ENCODE results near the gene OVCH1.

Gene OVCH1, protein sequence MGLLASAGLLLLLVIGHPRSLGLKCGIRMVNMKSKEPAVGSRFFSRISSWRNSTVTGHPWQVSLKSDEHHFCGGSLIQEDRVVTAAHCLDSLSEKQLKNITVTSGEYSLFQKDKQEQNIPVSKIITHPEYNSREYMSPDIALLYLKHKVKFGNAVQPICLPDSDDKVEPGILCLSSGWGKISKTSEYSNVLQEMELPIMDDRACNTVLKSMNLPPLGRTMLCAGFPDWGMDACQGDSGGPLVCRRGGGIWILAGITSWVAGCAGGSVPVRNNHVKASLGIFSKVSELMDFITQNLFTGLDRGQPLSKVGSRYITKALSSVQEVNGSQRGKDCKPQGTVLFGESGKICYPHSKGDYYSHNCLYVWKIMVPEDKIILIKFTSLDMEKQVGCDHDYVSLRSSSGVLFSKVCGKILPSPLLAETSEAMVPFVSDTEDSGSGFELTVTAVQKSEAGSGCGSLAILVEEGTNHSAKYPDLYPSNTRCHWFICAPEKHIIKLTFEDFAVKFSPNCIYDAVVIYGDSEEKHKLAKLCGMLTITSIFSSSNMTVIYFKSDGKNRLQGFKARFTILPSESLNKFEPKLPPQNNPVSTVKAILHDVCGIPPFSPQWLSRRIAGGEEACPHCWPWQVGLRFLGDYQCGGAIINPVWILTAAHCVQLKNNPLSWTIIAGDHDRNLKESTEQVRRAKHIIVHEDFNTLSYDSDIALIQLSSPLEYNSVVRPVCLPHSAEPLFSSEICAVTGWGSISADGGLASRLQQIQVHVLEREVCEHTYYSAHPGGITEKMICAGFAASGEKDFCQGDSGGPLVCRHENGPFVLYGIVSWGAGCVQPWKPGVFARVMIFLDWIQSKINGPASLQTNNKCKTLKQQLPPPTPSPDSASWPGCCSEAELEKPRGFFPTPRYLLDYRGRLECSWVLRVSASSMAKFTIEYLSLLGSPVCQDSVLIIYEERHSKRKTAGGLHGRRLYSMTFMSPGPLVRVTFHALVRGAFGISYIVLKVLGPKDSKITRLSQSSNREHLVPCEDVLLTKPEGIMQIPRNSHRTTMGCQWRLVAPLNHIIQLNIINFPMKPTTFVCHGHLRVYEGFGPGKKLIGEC

DNA sequence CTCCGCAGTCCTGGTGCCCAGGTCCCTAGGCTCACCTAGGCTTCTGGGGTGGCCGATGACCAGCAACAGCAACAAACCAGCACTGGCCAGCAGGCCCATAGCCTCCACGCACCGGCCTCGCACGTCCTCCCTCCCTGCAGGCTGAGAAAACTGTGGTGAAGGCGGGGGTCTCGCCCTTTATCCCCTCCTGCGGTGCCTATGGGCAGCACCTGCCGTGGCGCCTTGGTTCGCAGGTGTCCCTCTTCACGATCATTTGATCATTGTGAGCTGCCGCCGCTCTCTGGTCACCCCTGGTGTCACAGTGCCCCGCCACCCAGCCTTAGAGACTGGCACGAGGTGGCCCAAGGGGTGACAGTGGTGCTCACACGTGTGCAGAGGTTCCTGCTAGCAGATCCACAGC is at the start of gene OVCH1:
OVCH1 (minus strand) TSS at position 99 of the 400 bp plus-strand sequence; CDS start at position 99, 0 bp downstream.
- DNase-seq (ENCODE audit: low read depth) = no peak

DNA sequence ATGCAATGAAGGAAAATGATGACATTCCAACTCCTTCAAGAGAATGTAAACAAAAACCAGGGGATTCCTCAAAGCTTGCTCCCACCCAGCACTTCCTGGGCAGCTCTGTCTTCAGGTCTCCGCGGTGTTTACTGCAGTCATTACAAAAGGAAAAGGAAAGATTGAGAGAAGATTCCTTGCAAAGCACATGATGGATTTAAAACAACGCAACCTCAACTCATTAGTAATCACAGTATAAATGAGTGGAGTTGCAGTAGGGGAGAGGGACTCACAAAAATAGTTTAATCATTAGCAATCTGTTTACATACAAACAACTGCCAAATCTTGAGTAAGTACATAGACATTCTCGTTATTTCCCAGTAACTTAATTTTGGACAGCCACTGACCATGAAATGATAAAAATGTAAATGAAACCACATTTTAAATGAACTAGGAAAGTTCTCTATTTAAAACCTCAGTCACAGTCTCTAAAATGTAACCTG is 49.7 kb upstream of the OVCH1 start:
- DNase-seq (ENCODE audit: low read depth) = peak; percentile 94

DNA sequence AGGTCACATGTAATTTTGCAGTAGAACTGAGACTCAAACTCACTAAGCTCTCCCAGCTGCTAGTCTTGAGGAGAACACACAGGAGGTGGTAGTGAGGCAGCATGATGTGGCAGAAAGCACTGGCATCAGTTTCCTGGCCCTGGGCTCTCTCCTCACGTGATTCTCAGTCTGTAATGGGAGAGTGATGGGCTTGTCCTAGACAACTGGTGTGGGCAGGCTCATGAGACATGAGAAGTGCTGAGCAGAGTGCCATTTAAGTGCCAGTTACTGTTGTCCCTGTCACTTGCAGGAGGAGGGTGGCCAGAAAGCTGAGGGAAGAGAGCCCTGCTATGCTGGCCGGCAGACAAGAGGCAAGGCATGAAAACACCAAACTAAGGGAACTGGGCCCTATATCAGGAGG is 48.5 kb upstream of the OVCH1 start:
- DNase-seq (ENCODE audit: low read depth) = peak; percentile 48

DNA sequence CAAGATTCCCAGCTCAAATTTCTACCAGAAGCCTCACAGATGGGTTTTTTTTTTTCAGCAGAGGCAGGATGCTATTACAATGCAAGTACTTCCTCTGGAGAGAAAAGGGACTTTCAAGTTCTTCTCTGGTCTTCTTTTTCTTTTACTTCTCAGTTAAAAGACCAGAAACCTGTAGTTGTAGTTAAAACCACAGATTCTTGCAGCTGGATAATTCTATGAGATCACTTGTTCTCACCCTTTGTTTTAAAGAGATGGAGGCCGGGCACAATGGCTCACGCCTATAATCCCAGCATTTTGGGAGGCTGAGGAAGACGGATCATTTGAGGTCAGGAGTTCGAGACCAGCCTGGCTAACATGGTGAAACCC is 47.6 kb upstream of the OVCH1 start:
- no peak for DNase-seq (ENCODE audit: low read depth)

DNA sequence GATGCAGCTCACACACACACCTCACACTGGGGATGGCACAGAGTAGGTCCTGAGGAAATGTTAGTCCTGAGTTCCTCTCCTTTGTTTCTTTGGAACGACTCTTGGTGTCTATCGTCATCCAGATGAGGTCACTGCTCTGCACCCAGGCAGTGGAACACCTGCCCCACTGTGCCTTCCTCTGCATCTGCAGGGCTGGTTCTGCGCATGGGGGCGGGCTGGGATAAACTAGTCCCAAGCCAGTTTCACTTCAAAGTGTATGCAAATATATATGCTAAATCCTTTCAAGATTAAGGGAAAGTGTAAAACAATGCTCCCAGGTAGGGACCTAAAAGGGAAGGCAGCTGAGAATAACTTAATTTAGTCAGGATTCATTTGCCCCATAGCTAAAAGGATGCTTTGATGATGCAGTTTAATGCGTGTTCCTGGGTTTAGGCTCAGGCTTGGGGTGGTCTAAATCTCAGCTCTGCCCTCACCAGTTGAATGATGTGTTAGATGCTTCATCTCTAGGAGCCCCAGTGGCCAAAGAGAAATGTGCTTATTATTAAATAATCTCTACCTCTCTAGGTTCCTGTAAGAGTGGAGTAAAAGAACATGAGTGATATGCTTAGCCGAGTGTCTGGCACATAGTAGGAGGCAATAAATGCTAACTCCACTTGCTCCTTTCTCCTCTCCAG is 47.1 kb upstream of the OVCH1 start:
- DNase-seq (ENCODE audit: low read depth) = no peak

DNA sequence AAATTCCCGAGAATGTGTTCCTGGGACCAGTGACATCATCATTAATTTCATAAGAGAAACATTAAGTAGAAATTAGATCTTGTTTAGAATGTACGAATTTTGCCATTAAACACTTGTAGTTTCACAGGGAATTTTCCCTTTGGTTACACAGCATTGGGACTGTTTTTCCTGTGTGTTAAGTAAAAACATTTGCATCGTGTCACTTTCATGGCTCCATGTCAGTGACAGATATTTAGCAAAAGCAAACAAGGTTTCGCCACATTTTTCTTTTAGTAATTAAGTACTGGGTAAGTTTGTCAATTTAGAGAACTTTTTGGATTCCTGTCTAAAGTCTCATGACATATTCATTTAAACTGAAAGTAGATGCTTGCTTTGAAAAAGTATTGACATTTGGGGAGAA is 45.5 kb upstream of the OVCH1 start:
- peak; percentile 85 for DNase-seq (ENCODE audit: low read depth)

DNA sequence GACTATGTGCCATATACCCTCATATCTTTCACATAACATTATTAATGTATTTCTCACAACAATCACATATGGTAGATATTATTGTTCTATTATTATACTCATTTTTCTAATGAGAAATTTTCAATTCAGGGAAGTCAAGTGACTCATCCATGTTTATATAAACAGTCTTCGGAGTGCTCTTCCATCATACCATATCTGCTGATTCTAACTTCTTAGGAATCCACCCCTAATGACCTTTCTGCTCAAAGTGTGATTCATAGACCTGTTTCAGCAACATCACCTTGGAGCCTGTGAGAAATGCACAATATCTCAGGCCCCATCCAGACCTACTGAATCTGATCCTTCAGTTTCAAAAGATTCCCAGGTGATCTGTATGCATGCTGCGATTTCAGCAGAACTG is 39.8 kb upstream of the OVCH1 start:
- DNase-seq (ENCODE audit: low read depth) = peak; percentile 52

DNA sequence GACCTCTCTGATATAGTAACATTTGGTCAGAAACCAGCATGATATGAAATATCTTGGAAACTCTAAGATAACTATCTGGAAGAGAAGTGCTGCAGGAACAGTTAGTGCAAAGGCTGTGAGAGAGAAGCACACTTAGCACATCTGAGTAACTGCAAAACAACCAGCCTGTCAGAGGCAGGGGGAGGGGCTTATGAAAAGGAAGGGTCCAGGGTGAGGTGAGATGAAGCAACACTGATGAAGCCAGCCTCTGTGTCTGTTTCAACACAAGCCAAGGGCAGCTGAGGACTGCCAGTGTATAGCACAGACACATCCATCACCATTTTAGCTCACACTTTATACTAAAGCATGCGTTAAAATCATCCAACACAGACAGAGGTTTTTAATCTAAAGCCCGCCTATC is 37.4 kb upstream of the OVCH1 start:
- DNase-seq (ENCODE audit: low read depth) = peak; percentile 62

DNA sequence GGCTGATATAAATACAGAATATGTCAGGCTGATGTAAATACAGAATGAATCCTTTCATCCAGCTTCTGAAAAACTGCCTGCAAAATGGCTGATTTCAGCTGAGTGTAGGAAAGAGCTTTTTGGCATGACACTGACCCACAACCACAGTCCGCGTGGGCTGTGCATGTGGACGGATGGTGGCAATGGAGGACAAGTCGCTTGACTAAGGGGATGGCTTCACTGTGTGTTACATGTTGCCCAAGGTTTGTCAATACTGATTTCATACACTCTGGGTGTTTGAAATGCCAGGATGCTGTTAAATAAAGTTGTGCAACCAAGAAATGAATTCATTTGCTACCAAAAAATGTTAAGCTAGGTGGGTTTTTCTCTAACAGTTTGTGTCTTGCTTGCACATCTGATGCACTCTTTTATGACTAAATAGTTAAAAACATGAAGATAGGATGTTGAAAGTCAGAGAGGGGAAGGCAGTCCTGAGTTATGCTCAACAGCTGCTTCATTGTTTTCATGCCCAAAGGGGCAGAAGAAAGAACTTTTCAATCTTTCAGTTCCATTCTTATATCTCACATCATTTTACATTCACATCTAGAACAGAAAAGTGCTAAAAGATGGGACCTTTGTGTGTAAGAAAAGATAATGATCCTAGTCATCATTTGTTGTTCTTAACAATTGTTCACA is 36.5 kb upstream of the OVCH1 start:
- no peak for DNase-seq (ENCODE audit: low read depth)

DNA sequence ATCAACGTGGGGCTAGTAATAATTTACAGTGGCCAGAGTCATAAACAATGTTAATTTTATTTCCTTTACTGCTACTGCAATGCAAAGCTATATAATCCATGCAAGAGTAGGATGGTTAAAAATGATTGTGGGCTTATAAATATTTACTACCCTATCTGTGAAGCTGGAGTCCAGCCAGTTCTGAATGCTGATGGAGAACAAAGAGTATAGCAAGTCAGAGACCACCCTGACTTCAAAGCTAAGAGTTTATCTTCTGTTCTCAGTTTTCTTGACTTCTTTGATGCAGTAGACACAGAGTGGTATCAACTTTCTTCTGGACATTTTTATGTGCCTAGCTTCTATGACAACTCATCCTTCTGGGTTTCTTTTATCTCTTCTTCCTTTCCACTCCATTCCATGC is 34.0 kb upstream of the OVCH1 start:
- DNase-seq (ENCODE audit: low read depth) = no peak

DNA sequence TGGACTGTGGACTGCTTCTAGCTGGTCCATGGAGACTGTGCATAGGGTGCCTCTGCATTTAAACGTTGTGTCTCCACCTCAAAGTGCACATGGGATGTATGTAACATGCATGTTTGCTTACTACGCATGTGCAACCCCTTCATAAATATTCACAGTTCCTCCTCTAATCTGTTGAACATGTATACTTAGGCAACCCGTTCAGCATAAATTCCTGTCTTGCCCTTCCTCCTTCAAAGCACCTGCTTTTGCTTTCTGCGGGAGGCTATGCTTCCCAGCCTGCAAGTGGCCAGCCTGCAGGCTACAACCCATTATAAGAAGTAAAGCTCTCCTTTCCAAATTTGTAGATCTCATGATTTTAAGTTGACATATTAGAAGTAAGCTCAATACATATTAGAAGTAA is 33.0 kb upstream of the OVCH1 start:
- DNase-seq (ENCODE audit: low read depth) = no peak

DNA sequence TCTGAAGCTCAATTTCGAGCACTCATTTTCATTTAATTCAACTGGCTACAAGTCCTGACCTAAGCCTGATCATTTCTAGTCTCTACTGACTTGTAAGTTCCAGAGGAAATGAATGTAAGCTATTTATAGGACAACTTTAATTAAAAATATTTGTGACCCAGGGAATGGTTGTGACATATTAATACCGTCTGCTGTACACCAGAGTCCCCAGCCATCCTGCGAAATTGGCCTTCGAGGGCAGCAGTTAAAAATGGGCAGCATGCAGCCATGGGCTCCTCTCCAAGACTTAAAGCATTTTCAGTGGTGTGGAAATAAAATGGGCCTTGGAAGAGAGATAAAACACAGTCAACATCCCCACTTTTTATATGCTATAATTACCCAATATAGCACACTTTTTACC is 30.7 kb upstream of the OVCH1 start:
- DNase-seq (ENCODE audit: low read depth) = no peak

DNA sequence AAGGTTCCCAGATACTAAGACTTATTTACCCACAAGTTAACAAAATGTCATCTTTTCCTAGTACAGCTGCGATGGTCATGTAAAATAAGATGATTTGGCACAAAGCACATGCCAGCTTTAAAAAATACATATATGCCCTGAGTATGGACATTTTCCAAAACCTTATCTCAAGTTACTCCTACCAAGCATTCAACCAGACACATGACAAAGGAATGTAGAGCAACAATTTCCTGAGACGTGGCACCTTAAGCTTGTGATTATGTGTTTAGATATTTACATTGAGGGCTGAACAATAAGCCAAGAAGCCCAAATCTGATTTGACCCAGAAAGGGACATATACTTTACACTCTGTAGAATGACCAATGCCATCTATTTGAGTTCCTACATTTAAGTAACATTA is 24.5 kb upstream of the OVCH1 start:
- DNase-seq (ENCODE audit: low read depth) = peak; percentile 34

DNA sequence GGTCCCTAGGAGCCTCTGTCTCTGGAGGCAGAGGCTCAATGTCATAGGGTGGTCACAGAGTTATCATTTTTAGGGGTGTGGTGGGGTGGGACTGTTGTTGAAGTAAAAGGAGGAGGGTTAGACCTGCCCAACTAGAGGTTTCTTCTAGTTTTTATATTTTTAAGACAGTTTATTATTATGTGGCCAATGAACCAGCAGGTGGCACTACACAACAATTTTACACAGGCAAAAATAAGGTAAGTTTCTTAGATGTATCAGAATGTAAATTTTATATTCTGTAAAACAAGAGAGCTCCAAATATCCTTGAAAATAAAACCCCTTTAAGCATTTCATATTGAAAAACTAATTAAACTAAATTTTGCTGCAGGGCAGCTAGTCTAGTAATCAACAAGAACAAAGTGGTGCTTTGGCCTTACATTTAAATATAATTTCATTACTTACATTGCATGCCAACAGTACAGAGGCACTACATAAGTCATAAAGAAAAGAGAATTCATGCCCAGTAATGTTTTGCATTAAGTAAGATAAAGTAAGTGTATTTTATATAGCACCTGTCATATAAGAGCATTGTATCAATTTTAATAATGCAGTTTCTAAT is 22.2 kb upstream of the OVCH1 start:
- DNase-seq (ENCODE audit: low read depth) = peak; percentile 48

DNA sequence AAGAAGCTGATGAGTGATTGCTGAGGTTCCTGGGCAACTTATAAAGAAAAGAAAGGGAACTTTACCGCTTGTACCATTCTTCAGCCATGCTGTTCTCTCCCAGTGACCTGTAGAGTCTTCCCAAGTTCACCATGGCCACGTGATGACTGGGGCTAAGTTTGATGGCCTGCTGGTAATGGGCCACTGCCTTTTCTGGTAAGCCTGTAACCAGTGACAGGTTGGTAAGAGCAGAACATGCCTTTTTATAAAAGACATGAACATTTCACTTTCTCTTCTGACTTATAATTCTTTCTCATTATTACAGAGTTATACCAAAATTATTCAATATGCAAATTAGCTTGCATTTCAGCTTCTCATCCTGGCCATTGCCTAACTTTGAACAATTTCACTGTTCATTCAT is 20.9 kb upstream of the OVCH1 start:
- DNase-seq (ENCODE audit: low read depth) = no peak

DNA sequence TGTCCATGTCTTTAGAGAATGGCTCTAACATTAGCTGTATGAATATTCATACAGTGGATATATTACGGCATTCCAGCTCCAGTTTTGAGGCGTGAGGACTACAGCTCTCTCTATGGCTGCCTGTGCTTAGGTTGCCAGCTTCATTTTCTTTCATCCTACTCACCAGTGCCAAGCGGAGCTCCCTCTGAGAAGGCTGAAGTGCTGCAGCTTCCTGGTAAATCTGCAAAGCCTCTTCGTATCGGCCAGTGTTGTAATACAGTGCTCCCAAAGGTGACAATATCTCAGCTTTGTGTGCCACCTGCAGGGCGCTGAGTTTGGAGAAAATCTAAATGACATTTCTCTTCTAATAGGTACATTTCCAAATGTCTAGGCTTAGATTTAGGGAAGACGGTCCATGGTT is 19.8 kb upstream of the OVCH1 start:
- DNase-seq (ENCODE audit: low read depth) = no peak

DNA sequence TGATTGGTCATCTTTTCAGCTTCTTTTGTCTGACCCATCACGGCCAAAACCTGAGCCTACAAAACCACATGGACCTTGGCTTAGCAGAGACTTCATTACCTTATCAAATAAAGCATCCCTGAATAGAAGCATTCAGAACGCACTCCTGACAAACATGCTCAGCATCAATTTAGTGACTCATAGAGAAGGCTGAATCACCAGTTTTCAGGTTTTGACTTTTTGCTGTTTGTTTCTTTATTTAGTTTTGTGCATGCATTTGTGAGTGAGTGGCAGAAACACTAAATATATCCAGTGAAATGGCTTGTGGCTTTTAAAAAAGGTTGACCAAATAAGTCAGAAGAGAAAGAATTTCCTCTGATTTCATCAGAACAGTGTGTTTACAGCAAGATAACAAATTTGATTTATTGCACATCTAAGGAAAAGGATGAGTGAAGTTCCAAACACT is 19.0 kb upstream of the OVCH1 start:
- peak; percentile 57 for DNase-seq (ENCODE audit: low read depth)

DNA sequence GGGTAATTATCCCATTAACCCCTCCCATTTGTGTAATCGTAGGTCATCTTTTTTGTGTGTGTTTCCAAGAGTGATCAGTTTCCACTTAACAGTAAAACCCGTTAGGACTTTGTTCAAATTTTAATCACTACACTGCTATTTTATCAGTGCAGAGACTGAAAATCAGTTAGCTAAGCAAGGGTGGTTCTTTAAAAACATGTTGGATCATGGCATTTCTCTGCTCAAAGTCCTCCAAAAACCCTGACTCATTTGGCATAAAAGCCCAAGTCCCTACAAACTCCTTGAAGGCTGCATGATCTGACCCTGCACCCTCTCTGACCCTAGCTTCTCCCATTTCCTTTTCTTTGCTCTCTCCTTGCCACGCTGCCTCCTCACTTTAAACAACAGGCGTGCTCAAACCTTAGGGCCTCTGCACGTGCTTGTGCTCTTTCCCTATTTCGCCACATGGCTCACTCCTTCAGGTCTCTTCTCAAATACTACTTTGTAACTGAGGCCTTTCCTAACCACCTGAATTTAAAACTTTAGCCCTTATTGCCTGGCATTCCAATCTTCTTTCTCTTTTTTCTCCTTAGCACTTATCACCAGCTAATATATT is 13.2 kb upstream of the OVCH1 start:
- DNase-seq (ENCODE audit: low read depth) = no peak

DNA sequence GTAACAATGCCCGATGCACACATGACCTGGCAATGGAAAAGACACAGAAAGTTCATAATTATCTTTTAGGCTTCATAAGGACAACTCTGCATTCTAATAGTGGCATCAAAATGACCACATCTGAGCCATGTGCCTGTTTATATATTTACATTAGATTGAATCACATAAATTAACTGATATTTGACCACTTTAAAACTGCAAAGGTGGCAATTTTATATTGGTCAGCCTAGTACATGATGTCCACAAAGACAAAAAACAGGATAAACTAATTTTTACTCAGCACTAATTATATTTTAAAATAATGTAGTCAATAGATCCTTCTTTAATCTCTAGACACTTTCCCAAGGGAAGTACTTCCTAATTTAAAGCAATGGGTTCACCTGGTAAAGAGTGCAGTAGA is 12.0 kb upstream of the OVCH1 start:
- no peak for DNase-seq (ENCODE audit: low read depth)

DNA sequence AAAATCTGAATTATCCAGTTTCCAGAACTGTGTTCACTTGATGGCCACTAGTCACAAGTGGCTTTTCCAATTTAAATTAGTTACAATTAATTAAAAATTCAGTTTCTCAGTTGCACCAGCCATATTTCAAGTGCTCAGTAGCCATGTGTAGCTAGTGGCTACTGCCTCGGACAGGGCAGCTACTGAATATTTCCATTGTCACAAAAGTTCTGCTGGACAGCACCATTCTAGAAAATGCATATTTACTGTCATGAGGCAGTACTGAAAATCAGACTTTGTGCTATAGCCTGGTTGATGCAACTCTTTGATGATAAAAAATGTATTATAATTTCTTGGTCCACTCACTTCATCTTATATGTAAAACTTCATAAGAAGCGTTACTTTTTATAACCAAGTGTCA is 11.5 kb upstream of the OVCH1 start:
- no peak for DNase-seq (ENCODE audit: low read depth)

DNA sequence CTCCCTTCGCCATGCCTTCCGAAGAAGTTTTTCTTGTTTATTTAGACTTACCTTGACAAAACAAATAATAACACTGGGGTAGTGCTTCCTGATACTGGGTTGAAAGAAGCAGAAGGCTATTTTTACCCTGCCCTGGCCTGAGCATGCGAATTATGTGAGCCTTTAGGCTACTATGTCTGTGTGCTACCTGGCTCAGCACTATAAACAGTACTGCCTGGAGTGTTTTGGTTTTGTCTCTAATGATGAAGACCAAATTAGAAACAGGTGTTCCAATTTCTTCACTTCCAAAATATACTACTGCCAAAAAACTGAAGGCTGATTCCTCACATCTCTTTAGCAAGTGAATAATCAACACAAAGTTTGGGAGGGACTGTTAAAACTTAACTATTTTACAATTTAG is 7.6 kb upstream of the OVCH1 start:
- DNase-seq (ENCODE audit: low read depth) = no peak

All from fibroblast of gingiva (primary cell).